Measurements from ENCODE around the gene TMEM72. TPM values are rescaled to one million over a fixed set of nuclear protein-coding genes. Genes with fewer than 3 reads are reported as not detected.

TMEM72 gene
- total and polyA plus RNA-seq, 2 donors (not counting 1 experiment from before 2014, with no cell fraction given), result not detected

GRCh38 chr10:44970812-44971395 lies 59.8 kb downstream of the TMEM72 start:
- Histone ChIP-seq H3K79me2 (ENCODE audit: control insufficient read depth, insufficient read depth, low read length) (no peaks in the 10 kb centered on the region), H3K36me3 (replicated peaks in 1 of 2; ENCODE audit: control extremely low read depth in 1 of 2, control insufficient read depth in 1 of 2, extremely low read depth in 1 of 2, insufficient read depth in 2 of 2, low read length in 1 of 2) (no peaks in the 10 kb centered on the region), H3K27ac (ENCODE audit: low read length in 2 of 2) (no peak overlapping the region), H3K9me3 (ENCODE audit: control extremely low read depth in 1 of 3, control insufficient read depth in 2 of 3, insufficient read depth in 1 of 3, low read length in 2 of 3) (no peaks in the 10 kb centered on the region), H3K9ac (ENCODE audit: low read length) (no peak overlapping the region), H3K4me3 (ENCODE audit: control extremely low read depth in 1 of 5, extremely low read depth in 1 of 5, insufficient read depth in 1 of 5, low read depth in 2 of 5, low read length in 4 of 5) (no peak overlapping the region), H2AFZ (ENCODE audit: insufficient read depth, low read depth, low read length, poor library complexity, severe bottlenecking) (no peak overlapping the region), H3K27me3 (replicated peaks in 1 of 4; ENCODE audit: control extremely low read depth in 1 of 4, control insufficient read depth in 3 of 4, insufficient read depth in 4 of 4, low read length in 3 of 4) (peaks cover 0 to 5% (median 0%) of the 10 kb centered on the region in 4 experiments), H3K4me1 (ENCODE audit: control insufficient read depth in 2 of 2, insufficient read depth in 2 of 2, low read length in 2 of 2) (peaks cover 43 to 60% of the 10 kb centered on the region in 2 donors), H3K4me2 (replicated peaks; ENCODE audit: low read depth, low read length, poor library complexity, severe bottlenecking) (no peak overlapping the region), H4K20me1 (ENCODE audit: control insufficient read depth, insufficient read depth, low read length, poor library complexity, severe bottlenecking) (no peaks in the 10 kb centered on the region)
- CTCF ChIA-PET, result interaction anchor here (1.0 kb wide), 1 partner anchor 38 kb away, joined by 4 read pairs; no protein-coding TSS in a partner anchor
- ATAC-seq (ENCODE audit: low read depth) (no peak), DNase-seq (no peak)
- POLR2A ChIA-PET, result no interaction called here
- Mint-ChIP-seq H3K27me3 (no peaks in the 10 kb centered on the region), H3K27ac (peak overlapping the region; percentile 46), H3K4me1 (peaks cover 54% of the 10 kb centered on the region), H3K9me3 (ENCODE audit: insufficient read depth) (no peaks in the 10 kb centered on the region), H3K4me3 (no peak overlapping the region)
- intact Hi-C loops (cut with micrococcal nuclease), result loop anchor here (5.0 kb wide), 1 partner anchor 94 kb away; no protein-coding TSS in a partner anchor
- WGBS (ENCODE audit: insufficient coverage), result 96% methylated on average over 5 of the region's 8 CpGs
- TF ChIP-seq, protein P1, sequence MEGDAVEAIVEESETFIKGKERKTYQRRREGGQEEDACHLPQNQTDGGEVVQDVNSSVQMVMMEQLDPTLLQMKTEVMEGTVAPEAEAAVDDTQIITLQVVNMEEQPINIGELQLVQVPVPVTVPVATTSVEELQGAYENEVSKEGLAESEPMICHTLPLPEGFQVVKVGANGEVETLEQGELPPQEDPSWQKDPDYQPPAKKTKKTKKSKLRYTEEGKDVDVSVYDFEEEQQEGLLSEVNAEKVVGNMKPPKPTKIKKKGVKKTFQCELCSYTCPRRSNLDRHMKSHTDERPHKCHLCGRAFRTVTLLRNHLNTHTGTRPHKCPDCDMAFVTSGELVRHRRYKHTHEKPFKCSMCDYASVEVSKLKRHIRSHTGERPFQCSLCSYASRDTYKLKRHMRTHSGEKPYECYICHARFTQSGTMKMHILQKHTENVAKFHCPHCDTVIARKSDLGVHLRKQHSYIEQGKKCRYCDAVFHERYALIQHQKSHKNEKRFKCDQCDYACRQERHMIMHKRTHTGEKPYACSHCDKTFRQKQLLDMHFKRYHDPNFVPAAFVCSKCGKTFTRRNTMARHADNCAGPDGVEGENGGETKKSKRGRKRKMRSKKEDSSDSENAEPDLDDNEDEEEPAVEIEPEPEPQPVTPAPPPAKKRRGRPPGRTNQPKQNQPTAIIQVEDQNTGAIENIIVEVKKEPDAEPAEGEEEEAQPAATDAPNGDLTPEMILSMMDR (IDR thresholded peaks at IDR 0.05), result no peak
- no peak for TF ChIP-seq EZH2 (IDR thresholded peaks at IDR 0.05; ENCODE audit: borderline replicate concordance, insufficient read depth, low read depth, low read length, poor library complexity, severe bottlenecking)

GRCh38 chr10:44971434-44971833 lies 60.3 kb downstream of the TMEM72 start:
- Histone ChIP-seq H3K4me1 (ENCODE audit: control insufficient read depth in 2 of 2, insufficient read depth in 2 of 2, low read length in 2 of 2) (peaks cover 38 to 54% of the 10 kb centered on the region in 2 donors), H3K36me3 (replicated peaks in 1 of 2; ENCODE audit: control extremely low read depth in 1 of 2, control insufficient read depth in 1 of 2, extremely low read depth in 1 of 2, insufficient read depth in 2 of 2, low read length in 1 of 2) (no peaks in the 10 kb centered on the region), H3K4me3 (ENCODE audit: control extremely low read depth in 1 of 5, extremely low read depth in 1 of 5, insufficient read depth in 1 of 5, low read depth in 2 of 5, low read length in 4 of 5) (no peak overlapping the region), H3K9me3 (ENCODE audit: control extremely low read depth in 1 of 3, control insufficient read depth in 2 of 3, insufficient read depth in 1 of 3, low read length in 2 of 3) (no peaks in the 10 kb centered on the region), H4K20me1 (ENCODE audit: control insufficient read depth, insufficient read depth, low read length, poor library complexity, severe bottlenecking) (no peaks in the 10 kb centered on the region), H3K27me3 (replicated peaks in 1 of 4; ENCODE audit: control extremely low read depth in 1 of 4, control insufficient read depth in 3 of 4, insufficient read depth in 4 of 4, low read length in 3 of 4) (peaks cover 0 to 7% (median 0%) of the 10 kb centered on the region in 4 experiments), H3K4me2 (replicated peaks; ENCODE audit: low read depth, low read length, poor library complexity, severe bottlenecking) (no peak overlapping the region), H3K79me2 (ENCODE audit: control insufficient read depth, insufficient read depth, low read length) (no peaks in the 10 kb centered on the region), H3K27ac (ENCODE audit: low read length in 2 of 2) (no peak overlapping the region), H2AFZ (ENCODE audit: insufficient read depth, low read depth, low read length, poor library complexity, severe bottlenecking) (no peak overlapping the region), H3K9ac (ENCODE audit: low read length) (no peak overlapping the region)
- Mint-ChIP-seq H3K27me3 (no peaks in the 10 kb centered on the region), H3K4me3 (no peak overlapping the region), H3K4me1 (peaks cover 49% of the 10 kb centered on the region), H3K9me3 (ENCODE audit: insufficient read depth) (no peaks in the 10 kb centered on the region), H3K27ac (no peak overlapping the region)
- intact Hi-C loops (cut with micrococcal nuclease), result loop anchor here (5.0 kb wide), 1 partner anchor 94 kb away; no protein-coding TSS in a partner anchor
- WGBS (ENCODE audit: insufficient coverage), result 95% methylated on average over 10 of the region's 11 CpGs
- ATAC-seq (ENCODE audit: low read depth) (no peak), DNase-seq (no peak)
- TF ChIP-seq, protein P1 (IDR thresholded peaks at IDR 0.05), result no peak
- ChIA-PET CTCF (interaction anchor here (1.0 kb wide), 1 partner anchor 38 kb away, joined by 4 read pairs; no protein-coding TSS in a partner anchor), POLR2A (no interaction called here)

All from B cell (primary cell).